SK-N-SH (cell line): ENCODE measurements around the gene TYROBP.

ENCODE experiments used
- EZH2phosphoT487 ChIP-seq: fragments of 200-600 bp; sonication (generic); IDR thresholded peaks from 2 replicates; pipeline ENCODE4 v1.6.1; 2017; ENCODE audit warnings: low read depth, mixed run types, mild to moderate bottlenecking, antibody characterized with exemption, moderate library complexity, borderline replicate concordance
- GABPA ChIP-seq: IDR thresholded peaks from 2 replicates; pipeline ENCODE4 v1.4.0; 2012; ENCODE audit warnings: low read depth, mild to moderate bottlenecking
- MAX ChIP-seq: IDR thresholded peaks from 2 replicates; pipeline ENCODE4 v1.4.0; 2012; ENCODE audit warnings: low read depth
- POLR2AphosphoS5 ChIP-seq: IDR thresholded peaks from 2 replicates; pipeline ENCODE4 v1.6.1; 2012; ENCODE audit warnings: low read depth, low read length
- RAD21 ChIP-seq: IDR thresholded peaks from 2 replicates; pipeline ENCODE4 v1.6.1; 2012; ENCODE audit warnings: mild to moderate bottlenecking, low read length
- RCOR1 ChIP-seq: fragments of 150-350 bp; IDR thresholded peaks from 2 replicates; pipeline ENCODE4 v1.6.1; 2017; ENCODE audit warnings: antibody characterized with exemption, low read length
- SIN3A ChIP-seq: IDR thresholded peaks from 2 replicates; pipeline ENCODE4 v1.6.1; 2012; ENCODE audit warnings: low read depth, mild to moderate bottlenecking, low read length, moderate library complexity, borderline replicate concordance
- TCF12 ChIP-seq: IDR thresholded peaks from 2 replicates; pipeline ENCODE4 v1.4.0; 2012
- TEAD4 ChIP-seq: IDR thresholded peaks from 2 replicates; pipeline ENCODE4 v1.4.0; 2012; ENCODE audit warnings: mild to moderate bottlenecking, borderline replicate concordance; ENCODE audit not compliant: insufficient read depth
- USF2 ChIP-seq: fragments of 150-350 bp; IDR thresholded peaks from 2 replicates; pipeline ENCODE4 v1.6.1; 2017; ENCODE audit warnings: antibody characterized with exemption, low read length, low read depth, borderline replicate concordance
- YY1 ChIP-seq: IDR thresholded peaks from 2 replicates; pipeline ENCODE4 v1.4.0; 2012; ENCODE audit warnings: low read depth, mild to moderate bottlenecking
- TF ChIP-seq, protein P1 (sequence below): fragments of 200-600 bp; sonication (generic); IDR thresholded peaks from 2 replicates; pipeline ENCODE4 v1.6.1; 2017; ENCODE audit warnings: antibody characterized with exemption, mild to moderate bottlenecking, moderate library complexity
- TF ChIP-seq, protein P2 (sequence below): IDR thresholded peaks from 2 replicates; pipeline ENCODE4; 2012

- TF ChIP-seq, protein P1, sequence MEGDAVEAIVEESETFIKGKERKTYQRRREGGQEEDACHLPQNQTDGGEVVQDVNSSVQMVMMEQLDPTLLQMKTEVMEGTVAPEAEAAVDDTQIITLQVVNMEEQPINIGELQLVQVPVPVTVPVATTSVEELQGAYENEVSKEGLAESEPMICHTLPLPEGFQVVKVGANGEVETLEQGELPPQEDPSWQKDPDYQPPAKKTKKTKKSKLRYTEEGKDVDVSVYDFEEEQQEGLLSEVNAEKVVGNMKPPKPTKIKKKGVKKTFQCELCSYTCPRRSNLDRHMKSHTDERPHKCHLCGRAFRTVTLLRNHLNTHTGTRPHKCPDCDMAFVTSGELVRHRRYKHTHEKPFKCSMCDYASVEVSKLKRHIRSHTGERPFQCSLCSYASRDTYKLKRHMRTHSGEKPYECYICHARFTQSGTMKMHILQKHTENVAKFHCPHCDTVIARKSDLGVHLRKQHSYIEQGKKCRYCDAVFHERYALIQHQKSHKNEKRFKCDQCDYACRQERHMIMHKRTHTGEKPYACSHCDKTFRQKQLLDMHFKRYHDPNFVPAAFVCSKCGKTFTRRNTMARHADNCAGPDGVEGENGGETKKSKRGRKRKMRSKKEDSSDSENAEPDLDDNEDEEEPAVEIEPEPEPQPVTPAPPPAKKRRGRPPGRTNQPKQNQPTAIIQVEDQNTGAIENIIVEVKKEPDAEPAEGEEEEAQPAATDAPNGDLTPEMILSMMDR, result no peak
- TF ChIP-seq TEAD4 (no peak), GABPA (no peak), RAD21 (no peak), YY1 (no peak), MAX (no peak), SIN3A (no peak), USF2 (no peak), RCOR1 (no peak), TCF12 (no peak), EZH2phosphoT487 (no peak), POLR2AphosphoS5 (no peak)
- TF ChIP-seq, protein P2, sequence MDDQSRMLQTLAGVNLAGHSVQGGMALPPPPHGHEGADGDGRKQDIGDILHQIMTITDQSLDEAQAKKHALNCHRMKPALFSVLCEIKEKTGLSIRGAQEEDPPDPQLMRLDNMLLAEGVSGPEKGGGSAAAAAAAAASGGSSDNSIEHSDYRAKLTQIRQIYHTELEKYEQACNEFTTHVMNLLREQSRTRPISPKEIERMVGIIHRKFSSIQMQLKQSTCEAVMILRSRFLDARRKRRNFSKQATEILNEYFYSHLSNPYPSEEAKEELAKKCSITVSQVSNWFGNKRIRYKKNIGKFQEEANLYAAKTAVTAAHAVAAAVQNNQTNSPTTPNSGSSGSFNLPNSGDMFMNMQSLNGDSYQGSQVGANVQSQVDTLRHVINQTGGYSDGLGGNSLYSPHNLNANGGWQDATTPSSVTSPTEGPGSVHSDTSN, result no peak
These were observed 11.2 kb upstream of the TYROBP start for GRCh38 chr19:35919306-35919705.
